GM23248 (cell line): ENCODE measurements around the gene UBE3A. TPM values are rescaled to one million over a fixed set of nuclear protein-coding genes. Genes with fewer than 3 reads are reported as not detected.

Experiments
- DNase-seq: peaks from one replicate; pipeline ENCODE4 v3.0.0-alpha.2; 2015
- H2AFZ ChIP-seq: fragments of 200-600 bp; sonication (generic); 2 replicates; pipeline ENCODE4 v1.6.1; 2016; ENCODE audit warnings: antibody characterized with exemption
- H3F3A ChIP-seq: fragments of 200-600 bp; sonication (generic); 2 replicates; pipeline ENCODE4 v1.6.1; 2016; ENCODE audit warnings: mild to moderate bottlenecking, antibody characterized with exemption, mixed run types; ENCODE audit not compliant: insufficient read depth
- H3K27ac ChIP-seq: fragments of 200-600 bp; sonication (generic); 2 replicates; pipeline ENCODE4 v1.5.1; 2016; ENCODE audit warnings: mild to moderate bottlenecking
- H3K27me3 ChIP-seq: fragments of 200-600 bp; sonication (generic); replicated peaks from 2 replicates; pipeline ENCODE4 v1.6.1; 2016; ENCODE audit warnings: mild to moderate bottlenecking; ENCODE audit not compliant: insufficient read depth
- H3K36me3 ChIP-seq: fragments of 200-600 bp; sonication (generic); 2 replicates; pipeline ENCODE4 v1.6.1; 2016; ENCODE audit warnings: low read depth, mild to moderate bottlenecking
- H3K4me1 ChIP-seq: fragments of 200-600 bp; sonication (generic); 2 replicates; pipeline ENCODE4 v1.6.1; 2016; ENCODE audit warnings: mild to moderate bottlenecking; ENCODE audit not compliant: insufficient read depth
- H3K4me2 ChIP-seq: fragments of 200-600 bp; sonication (generic); one replicate; pipeline ENCODE4 v1.6.1; 2016; ENCODE audit warnings: mild to moderate bottlenecking; ENCODE audit not compliant: unreplicated experiment
- H3K4me3 ChIP-seq: fragments of 200-600 bp; sonication (generic); 2 replicates; pipeline ENCODE4 v1.5.1; 2016; ENCODE audit warnings: mild to moderate bottlenecking
- H3K79me2 ChIP-seq: fragments of 200-600 bp; sonication (generic); 2 replicates; pipeline ENCODE4 v1.6.1; 2016; ENCODE audit warnings: mild to moderate bottlenecking; ENCODE audit not compliant: insufficient read depth
- H3K9ac ChIP-seq: fragments of 200-600 bp; sonication (generic); 2 replicates; pipeline ENCODE4 v1.6.1; 2016; ENCODE audit warnings: mild to moderate bottlenecking
- H3K9me2 ChIP-seq: fragments of 200-600 bp; sonication (generic); 2 replicates; pipeline ENCODE4 v1.6.1; 2016; ENCODE audit warnings: mixed run types, mild to moderate bottlenecking, moderate library complexity; ENCODE audit not compliant: insufficient read depth
- H3K9me3 ChIP-seq: fragments of 200-600 bp; sonication (generic); one replicate; pipeline ENCODE4 v1.6.1; 2017; ENCODE audit warnings: low read depth
- H4K20me1 ChIP-seq: fragments of 200-600 bp; sonication (generic); 2 replicates; pipeline ENCODE4 v1.6.0; 2016; ENCODE audit not compliant: insufficient read depth
- EZH2 ChIP-seq: fragments of 200-600 bp; sonication (generic); IDR thresholded peaks from 2 replicates; pipeline ENCODE4 v1.6.1; 2018; ENCODE audit warnings: antibody characterized with exemption, mild to moderate bottlenecking; ENCODE audit not compliant: insufficient read depth, poor library complexity, severe bottlenecking
- EZH2phosphoT487 ChIP-seq: fragments of 200-600 bp; sonication (generic); IDR thresholded peaks from 2 replicates; pipeline ENCODE4 v1.6.1; 2018; ENCODE audit warnings: antibody characterized with exemption, moderate library complexity, mild to moderate bottlenecking, low read depth; ENCODE audit not compliant: insufficient read depth
- WGBS, 2 experiments: methylation state at CpG; one replicate each; pipeline ENCODE4 v1.1.6; 2015 to 2017; ENCODE audit warnings: low lambda C conversion rate in 2 of 2, low coverage in 1 of 2; ENCODE audit errors: missing lambda C conversion rate in 2 of 2; 5-methylcytosine and 5-hydroxymethylcytosine counted together
- in situ Hi-C: fragments of 300-500 bp; cut with MboI; formaldehyde crosslinking; loops from 2 replicates; pipeline ENCODE4 v1.15.0; 2020
- polyA plus RNA-seq: library from polyadenylated mRNA; unstranded; fragments of >200 nt; fragmentation: Nextera tagmentation; extraction: Ambion mirVana; gene quantifications from 2 replicates; pipeline ENCODE4 v1.2.1, GENCODE V29; 2016
- total RNA-seq: library from RNA; depleted of rRNA; stranded (reverse); fragments of >200 nt; shearing (Covaris generic); gene quantifications from 2 replicates; pipeline ENCODE4 v1.2.3, GENCODE V29; 2014

The UBE3A gene
- total and polyA plus RNA-seq, 2 experiments from 2014 or later: 55.4 to 68.0 TPM

GRCh38 chr15:25478313-25478712, 39.5 kb upstream of the UBE3A start:
- no peaks in the 10 kb centered on the region for H4K20me1 ChIP-seq
- WGBS, 2 experiments: 75 to 81% methylated on average over 3 of the region's 3 CpGs
- no peak for DNase-seq
- H3K4me1 ChIP-seq: no peaks in the 10 kb centered on the region
- H3K4me3 ChIP-seq: no peak overlapping the region
- H3K27me3 ChIP-seq: no peaks in the 10 kb centered on the region; the same call in 1 of the 2 replicates
- no peaks in the 10 kb centered on the region for H3F3A ChIP-seq
- in situ Hi-C loops: loop anchor here (25.0 kb wide), 1 partner anchor 1841 kb away; the partner anchor contains the start of gene MAGEL2
- TF ChIP-seq EZH2: no peak
- no peaks in the 10 kb centered on the region for H3K9me2 ChIP-seq
- H3K9me3 ChIP-seq: no peaks in the 10 kb centered on the region
- no peak overlapping the region for H2AFZ ChIP-seq
- H3K79me2 ChIP-seq: no peaks in the 10 kb centered on the region
- H3K9ac ChIP-seq: no peak overlapping the region
- no peak overlapping the region for H3K4me2 ChIP-seq
- H3K27ac ChIP-seq: no peak overlapping the region
- H3K36me3 ChIP-seq: no peaks in the 10 kb centered on the region

- Histone ChIP-seq H3K36me3 (no peaks in the 10 kb centered on the region), H3K27ac (no peak overlapping the region), H3K9me2 (no peaks in the 10 kb centered on the region), H3K4me2 (no peak overlapping the region), H3K27me3 (no peaks in the 10 kb centered on the region; the same call in 1 of the 2 replicates), H3K79me2 (no peaks in the 10 kb centered on the region), H3F3A (no peaks in the 10 kb centered on the region), H3K4me3 (no peak overlapping the region), H3K9me3 (no peaks in the 10 kb centered on the region), H4K20me1 (no peaks in the 10 kb centered on the region), H3K4me1 (no peaks in the 10 kb centered on the region), H2AFZ (no peak overlapping the region), H3K9ac (no peak overlapping the region)
- in situ Hi-C loops: loop anchor here (25.0 kb wide), 1 partner anchor 1841 kb away; the partner anchor contains the start of gene MAGEL2
- 62% methylated on average over 5 of the region's 5 CpGs for WGBS, 2 experiments
- DNase-seq: no peak
- TF ChIP-seq EZH2 (no peak), EZH2phosphoT487 (no peak)
These were observed 39.0 kb upstream of the UBE3A start for GRCh38 chr15:25477816-25478215.

DNA sequence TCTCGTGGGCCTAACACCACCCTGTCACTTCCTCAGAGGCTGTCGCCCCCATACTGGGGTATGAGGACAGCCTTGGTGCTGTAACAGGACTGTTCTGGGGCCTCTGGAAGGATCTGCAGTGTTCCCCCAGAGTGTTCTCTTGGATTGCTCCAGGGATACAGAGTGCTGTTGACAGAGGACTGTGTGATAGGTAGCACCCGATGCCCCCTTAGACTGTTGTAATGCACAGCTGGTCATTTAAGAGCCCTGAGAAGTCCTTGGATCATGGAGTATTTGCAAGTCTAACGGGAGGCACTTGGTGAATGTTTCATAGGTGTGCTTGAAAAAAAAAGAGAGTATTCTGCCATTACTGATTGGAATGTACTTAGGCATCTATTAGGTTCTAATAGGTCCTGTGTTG, 35.4 kb upstream of the UBE3A start:
- H3F3A ChIP-seq: no peaks in the 10 kb centered on the region
- WGBS, 2 experiments: 48 to 60% methylated on average over 4 of the region's 4 CpGs
- TF ChIP-seq EZH2 (no peak), EZH2phosphoT487 (no peak)
- H3K4me1 ChIP-seq: no peaks in the 10 kb centered on the region
- H3K9ac ChIP-seq: no peak overlapping the region
- no peaks in the 10 kb centered on the region for H3K79me2 ChIP-seq
- no peak overlapping the region for H3K4me3 ChIP-seq
- no peaks in the 10 kb centered on the region for H3K27me3 ChIP-seq
- H4K20me1 ChIP-seq: no peaks in the 10 kb centered on the region
- DNase-seq: no peak
- no peaks in the 10 kb centered on the region for H3K36me3 ChIP-seq
- H3K9me2 ChIP-seq: no peaks in the 10 kb centered on the region
- H2AFZ ChIP-seq: no peak overlapping the region
- H3K27ac ChIP-seq: no peak overlapping the region
- no peak overlapping the region for H3K4me2 ChIP-seq
- in situ Hi-C loops: no loop called here
- H3K9me3 ChIP-seq: no peaks in the 10 kb centered on the region

DNA sequence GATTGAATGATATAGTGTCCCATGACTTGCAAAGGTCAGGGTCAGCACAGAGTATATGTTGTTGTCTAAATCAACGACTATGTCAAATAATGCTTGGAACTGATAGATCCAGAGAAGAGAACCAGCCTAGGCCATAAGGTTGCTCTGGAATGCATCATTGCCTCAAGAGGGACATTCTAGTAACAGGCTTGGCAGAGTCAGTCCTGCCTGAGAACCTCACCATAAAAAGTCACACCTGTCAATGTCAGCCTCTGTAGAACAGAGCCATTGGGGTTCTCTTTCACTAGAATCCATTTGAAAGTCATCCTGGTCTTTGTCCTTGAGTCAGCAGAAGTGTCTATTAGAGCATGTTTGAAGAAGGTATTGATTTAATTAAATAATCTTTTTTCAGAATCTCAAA, 31.4 kb upstream of the UBE3A start:
- H3K36me3 ChIP-seq: no peaks in the 10 kb centered on the region
- 17 to 20% methylated on average over 1 of the region's 1 CpG for WGBS, 2 experiments
- no peaks in the 10 kb centered on the region for H3K79me2 ChIP-seq
- H3K4me1 ChIP-seq: no peaks in the 10 kb centered on the region
- no peaks in the 10 kb centered on the region for H3K27me3 ChIP-seq
- no peak for TF ChIP-seq EZH2
- no peak for TF ChIP-seq EZH2phosphoT487
- no peak overlapping the region for H3K4me3 ChIP-seq
- no peaks in the 10 kb centered on the region for H4K20me1 ChIP-seq
- no peak overlapping the region for H2AFZ ChIP-seq
- no peaks in the 10 kb centered on the region for H3F3A ChIP-seq
- no peaks in the 10 kb centered on the region for H3K9me2 ChIP-seq
- H3K9me3 ChIP-seq: no peaks in the 10 kb centered on the region
- no peak overlapping the region for H3K4me2 ChIP-seq
- in situ Hi-C loops: no loop called here
- no peak overlapping the region for H3K9ac ChIP-seq
- DNase-seq: no peak
- no peak overlapping the region for H3K27ac ChIP-seq

DNA sequence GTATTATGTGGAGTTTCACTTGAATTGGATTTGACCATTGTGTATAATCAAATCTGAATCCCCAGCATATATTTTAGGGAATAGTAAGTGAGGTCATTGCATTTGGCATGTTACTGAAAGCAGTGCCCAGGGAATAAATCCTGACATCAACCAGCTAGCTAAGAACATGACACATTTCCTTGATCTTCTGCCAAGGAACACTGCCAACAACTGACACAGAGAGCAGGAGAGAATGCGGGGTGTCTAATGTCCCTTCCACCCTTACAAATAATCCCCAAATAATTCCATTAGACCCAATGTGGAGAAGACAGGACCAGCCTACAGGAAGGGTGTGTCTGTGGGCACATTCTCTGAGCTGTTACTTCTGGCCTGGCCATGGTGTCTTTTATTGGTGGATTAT, 30.6 kb upstream of the UBE3A start:
- 5 to 6% methylated on average over 1 of the region's 1 CpG for WGBS, 2 experiments
- Histone ChIP-seq H3K4me3 (no peak overlapping the region), H4K20me1 (no peaks in the 10 kb centered on the region), H3K27me3 (no peaks in the 10 kb centered on the region), H3K9me2 (no peaks in the 10 kb centered on the region), H3K4me2 (no peak overlapping the region), H3K9ac (no peak overlapping the region), H3K79me2 (no peaks in the 10 kb centered on the region), H3K36me3 (no peaks in the 10 kb centered on the region), H3F3A (no peaks in the 10 kb centered on the region), H3K4me1 (no peaks in the 10 kb centered on the region), H3K27ac (no peak overlapping the region), H3K9me3 (no peaks in the 10 kb centered on the region), H2AFZ (no peak overlapping the region)
- TF ChIP-seq EZH2phosphoT487 (no peak), EZH2 (no peak)
- in situ Hi-C loops: no loop called here
- DNase-seq: no peak
